GM18505 (cell line): ENCODE measurements around the gene LURAP1L.

Experiments used
- ATAC-seq: cut with Tn5 transposase; IDR thresholded peaks from one replicate; pipeline ENCODE4 v1.9.1; 2021; ENCODE audit not compliant: unreplicated experiment
- POLR2A ChIP-seq: IDR thresholded peaks from 4 replicates; pipeline ENCODE4 v1.6.1; 2011; ENCODE audit warnings: borderline replicate concordance; ENCODE audit not compliant: insufficient read depth, insufficient read length; ENCODE audit errors: extremely low read depth

Gene LURAP1L

GRCh38 chr9:12785941-12786340 lies 11.1 kb downstream of the LURAP1L start:
- no peak for TF ChIP-seq POLR2A
- no peak for ATAC-seq

- no peak for ATAC-seq
- no peak for TF ChIP-seq POLR2A
Measured at GRCh38 chr9:12790001-12790400, 15.2 kb downstream of the LURAP1L start.

- no peak for TF ChIP-seq POLR2A
- no peak for ATAC-seq
Measured at GRCh38 chr9:12790883-12791282, 16.1 kb downstream of the LURAP1L start.

- no peak for TF ChIP-seq POLR2A
- no peak for ATAC-seq
Measured at GRCh38 chr9:12794101-12794799, 19.4 kb downstream of the LURAP1L start.

GRCh38 chr9:12796601-12797000 lies 21.8 kb downstream of the LURAP1L start:
- no peak for ATAC-seq
- TF ChIP-seq POLR2A, result no peak

GRCh38 chr9:12797037-12797436 lies 22.2 kb downstream of the LURAP1L start:
- TF ChIP-seq POLR2A, result no peak
- ATAC-seq, result no peak

- TF ChIP-seq POLR2A, result no peak
- no peak for ATAC-seq
Measured at GRCh38 chr9:12798066-12798770, 23.4 kb downstream of the LURAP1L start.

GRCh38 chr9:12801187-12801586 lies 26.4 kb downstream of the LURAP1L start:
- no peak for TF ChIP-seq POLR2A
- ATAC-seq, result no peak

- no peak for ATAC-seq
- TF ChIP-seq POLR2A, result no peak
Measured at GRCh38 chr9:12801663-12802062, 26.8 kb downstream of the LURAP1L start.

GRCh38 chr9:12802093-12802492 lies 27.3 kb downstream of the LURAP1L start:
- TF ChIP-seq POLR2A, result no peak
- ATAC-seq, result no peak

GRCh38 chr9:12808569-12808968 lies 33.7 kb downstream of the LURAP1L start:
- no peak for ATAC-seq
- TF ChIP-seq POLR2A, result no peak

- no peak for TF ChIP-seq POLR2A
- no peak for ATAC-seq
Measured at GRCh38 chr9:12809720-12810119, 34.9 kb downstream of the LURAP1L start.

- no peak for TF ChIP-seq POLR2A
- ATAC-seq, result no peak
Measured at GRCh38 chr9:12811935-12812334, 37.1 kb downstream of the LURAP1L start.

GRCh38 chr9:12812710-12813109 lies 37.9 kb downstream of the LURAP1L start:
- no peak for ATAC-seq
- no peak for TF ChIP-seq POLR2A
